Aorta (tissue), 5 donors: ENCODE data around the gene PHOX2A. TPM values are rescaled to one million over a fixed set of nuclear protein-coding genes. Genes with fewer than 3 reads are reported as not detected.
"Not testable (repeated sequence)": the region's sequence is repeated elsewhere in the genome, so short reads cannot be mapped to it uniquely, and the experiment has no call there.

ENCODE experiments used
- ATAC-seq: fragments of 200-7000 bp; cut with Tn5 transposase; one replicate; pipeline ENCODE4 v1.9.1; 2022; ENCODE audit warnings: moderate library complexity; ENCODE audit not compliant: low FRiP score
- DNase-seq, 2 donors: peaks; one replicate each; pipeline ENCODE4 v3.0.0-alpha.2; 2020
- H3K27ac ChIP-seq, 2 donors: one replicate each; pipeline ENCODE4 v1.5.1; 2013; ENCODE audit warnings: low read length in 2 of 2, mild to moderate bottlenecking in 2 of 2, moderate library complexity in 2 of 2, control low read depth in 1 of 2, inconsistent platforms in 1 of 2, low read depth in 1 of 2
- H3K27me3 ChIP-seq, 2 donors: one replicate each; pipeline ENCODE4 v1.6.1; 2013; ENCODE audit warnings: control low read depth in 1 of 2, low read length in 1 of 2, mild to moderate bottlenecking in 1 of 2, moderate library complexity in 1 of 2; ENCODE audit not compliant: insufficient read depth in 2 of 2, control insufficient read depth in 1 of 2
- H3K36me3 ChIP-seq, 2 donors: one replicate each; pipeline ENCODE4 v1.6.1; 2013; ENCODE audit warnings: control low read depth in 1 of 2, low read length in 1 of 2, mild to moderate bottlenecking in 1 of 2; ENCODE audit not compliant: insufficient read depth in 2 of 2, control insufficient read depth in 1 of 2
- H3K4me1 ChIP-seq, 2 donors: one replicate each; pipeline ENCODE4 v1.6.1; 2013; ENCODE audit warnings: low read length in 2 of 2, control low read depth in 1 of 2, mild to moderate bottlenecking in 1 of 2, moderate library complexity in 1 of 2; ENCODE audit not compliant: insufficient read depth in 2 of 2, control insufficient read depth in 1 of 2
- H3K4me3 ChIP-seq, 2 donors: one replicate each; pipeline ENCODE4 v1.5.1; 2013; ENCODE audit warnings: low read length in 2 of 2, control low read depth in 1 of 2, mild to moderate bottlenecking in 1 of 2
- H3K9me3 ChIP-seq: one replicate; pipeline ENCODE4 v1.6.1; 2013; ENCODE audit warnings: mild to moderate bottlenecking, low read length; ENCODE audit not compliant: control insufficient read depth
- WGBS, 2 donors: extraction: QIAGEN DNeasy Blood & Tissue Kit; methylation state at CpG; one replicate each; pipeline ENCODE4 v1.1.7; 2013; 5-methylcytosine and 5-hydroxymethylcytosine counted together
- intact Hi-C, 2 donors: fragments of 100-400 bp; cut with DNase I; formaldehyde crosslinking; loops; one replicate each; pipeline versions ENCODE4 v1.14.2 to v1.15.0; 2022
- polyA plus RNA-seq, 2 donors: library from polyadenylated mRNA; stranded (reverse); fragments of 200-250 nt; gene quantifications; one replicate each; pipeline ENCODE4 v1.2.3, GENCODE V29; 2013
- total RNA-seq, 2 donors: library from RNA; stranded (reverse); fragmentation: NEBNext Ultra II Directional; extraction: Animal tissue kit (Norgen Biotek cat#: 25700); gene quantifications; one replicate each; pipeline ENCODE4 v1.2.1, GENCODE V29; 2021
- donor health status: healthy with polysubstance abuse.
- donor health status: Bipolar disorder and iron deficiency.
- donor health status: DM: no; HTN: no; CAD: no.
- donor health status: DM: no; HTN: no; CAD: no.
- donor health status: DM: yes; HTN: yes; CAD: no.

PHOX2A gene
- total and polyA plus RNA-seq, 4 donors, result not detected

DNA sequence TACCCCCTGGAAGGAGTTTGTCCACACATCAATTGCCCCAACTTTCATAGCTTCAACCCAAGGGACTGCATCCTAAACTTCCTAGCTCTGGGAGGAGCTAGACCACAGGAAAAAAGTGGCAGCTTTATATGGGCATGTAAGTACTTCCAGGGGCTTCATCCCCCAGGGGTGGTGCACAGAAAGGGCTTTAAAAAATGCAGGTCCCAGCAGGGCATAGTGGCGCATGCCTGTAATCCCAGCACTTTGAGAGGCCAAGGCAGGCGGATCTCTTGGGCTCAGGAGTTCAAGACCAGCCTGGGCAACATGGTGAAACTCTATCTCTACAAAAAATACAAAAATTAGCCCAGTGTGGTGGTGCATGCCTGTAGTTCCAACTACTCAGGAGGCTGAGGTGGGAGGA is 37.2 kb downstream of the PHOX2A start:
- DNase-seq, intact Hi-C loops, H3K27me3 ChIP-seq, H3K4me1 ChIP-seq, H3K4me3 ChIP-seq, ATAC-seq, H3K9me3 ChIP-seq, H3K36me3 ChIP-seq, H3K27ac ChIP-seq: not testable (repeated sequence)
- WGBS, 2 donors, result 93 to 100% methylated on average over 2 of the region's 2 CpGs

GRCh38 chr11:72204886-72205285 is 39.1 kb downstream of the PHOX2A start:
- Histone ChIP-seq H3K36me3 (no peaks in the 10 kb centered on the region), H3K4me3 (no peak overlapping the region), H3K9me3 (peaks cover 4% of the 10 kb centered on the region), H3K4me1 (no peaks in the 10 kb centered on the region), H3K27me3 (no peaks in the 10 kb centered on the region), H3K27ac (no peak overlapping the region)
- intact Hi-C loops, result no loop called here
- ATAC-seq, result no peak
- no peak for DNase-seq

- no peak for DNase-seq
- ATAC-seq, result no peak
- H3K27ac ChIP-seq, result no peak overlapping the region
- H3K9me3 ChIP-seq, result no peaks in the 10 kb centered on the region
- WGBS, 2 donors, result 68 to 87% methylated on average over 2 of the region's 2 CpGs
- H3K4me1 ChIP-seq, result no peaks in the 10 kb centered on the region
- H3K36me3 ChIP-seq, result no peaks in the 10 kb centered on the region
- H3K27me3 ChIP-seq, result no peaks in the 10 kb centered on the region
- intact Hi-C loops, result no loop called here
- no peak overlapping the region for H3K4me3 ChIP-seq
These were observed 40.8 kb downstream of the PHOX2A start for GRCh38 chr11:72203163-72203562.

GRCh38 chr11:72202571-72202970 is 41.4 kb downstream of the PHOX2A start:
- no peak for DNase-seq

DNA sequence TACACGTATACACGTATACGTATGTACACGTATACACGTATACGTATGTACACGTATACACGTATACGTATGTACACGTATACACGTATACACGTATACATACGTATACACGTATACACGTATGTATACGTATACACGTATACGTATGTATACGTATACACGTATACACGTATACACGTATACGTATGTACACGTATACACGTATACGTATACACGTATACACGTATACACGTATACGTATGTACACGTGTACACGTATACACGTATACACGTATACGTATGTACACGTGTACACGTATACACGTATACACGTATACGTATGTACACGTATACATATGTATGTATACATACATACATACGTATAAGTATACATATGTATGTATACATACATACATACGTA is 42.5 kb downstream of the PHOX2A start:
- H3K27ac ChIP-seq, H3K36me3 ChIP-seq, H3K27me3 ChIP-seq, H3K4me1 ChIP-seq, H3K4me3 ChIP-seq, ATAC-seq, intact Hi-C loops, DNase-seq, H3K9me3 ChIP-seq: not testable (repeated sequence)
- WGBS, 2 donors, result 87 to 94% methylated on average over 33 to 42 of the region's 43 CpGs

More at GRCh38 chr11:72202571-72202970, 41.4 kb downstream of the PHOX2A start:
- Histone ChIP-seq H3K4me3 (no peak overlapping the region), H3K27me3 (no peaks in the 10 kb centered on the region), H3K4me1 (no peaks in the 10 kb centered on the region), H3K27ac (no peak overlapping the region), H3K36me3 (no peaks in the 10 kb centered on the region), H3K9me3 (no peaks in the 10 kb centered on the region)
- ATAC-seq, result no peak
- 94 to 96% methylated on average over 6 of the region's 6 CpGs for WGBS, 2 donors
- intact Hi-C loops, result no loop called here

DNA sequence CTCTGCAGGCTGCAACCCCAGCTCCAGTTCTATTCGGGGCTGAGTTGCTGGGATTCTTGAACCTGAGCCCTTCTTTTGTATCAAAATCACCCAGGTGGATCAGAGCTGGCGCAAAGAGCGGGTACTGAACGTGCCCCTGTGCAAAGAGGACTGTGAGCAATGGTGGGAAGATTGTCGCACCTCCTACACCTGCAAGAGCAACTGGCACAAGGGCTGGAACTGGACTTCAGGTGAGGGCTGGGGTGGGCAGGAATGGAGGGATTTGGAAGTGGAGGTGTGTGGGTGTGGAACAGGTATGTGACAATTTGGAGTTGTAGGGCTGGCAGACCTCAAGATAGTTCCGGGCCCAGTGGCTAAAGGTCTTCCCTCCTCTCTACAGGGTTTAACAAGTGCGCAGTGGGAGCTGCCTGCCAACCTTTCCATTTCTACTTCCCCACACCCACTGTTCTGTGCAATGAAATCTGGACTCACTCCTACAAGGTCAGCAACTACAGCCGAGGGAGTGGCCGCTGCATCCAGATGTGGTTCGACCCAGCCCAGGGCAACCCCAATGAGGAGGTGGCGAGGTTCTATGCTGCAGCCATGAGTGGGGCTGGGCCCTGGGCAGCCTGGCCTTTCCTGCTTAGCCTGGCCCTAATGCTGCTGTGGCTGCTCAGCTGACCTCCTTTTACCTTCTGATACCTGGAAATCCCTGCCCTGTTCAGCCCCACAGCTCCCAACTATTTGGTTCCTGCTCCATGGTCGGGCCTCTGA is 48.3 kb downstream of the PHOX2A start:
- H3K4me3 ChIP-seq, result no peak overlapping the region
- 88 to 89% methylated on average over 12 of the region's 12 CpGs for WGBS, 2 donors
- DNase-seq, result no peak
- no peak overlapping the region for H3K27ac ChIP-seq
- ATAC-seq, result no peak
- intact Hi-C loops, result no loop called here
- no peaks in the 10 kb centered on the region for H3K4me1 ChIP-seq
- H3K27me3 ChIP-seq, result no peaks in the 10 kb centered on the region
- no peaks in the 10 kb centered on the region for H3K36me3 ChIP-seq
- no peaks in the 10 kb centered on the region for H3K9me3 ChIP-seq

- Histone ChIP-seq H3K9me3 (no peaks in the 10 kb centered on the region), H3K27ac (no peak within 1 kb of the TSS), H3K4me3 (no peak within 1 kb of the TSS), H3K27me3 (no peaks in the 10 kb centered on the region), H3K36me3 (no peaks in the 10 kb centered on the region), H3K4me1 (no peaks in the 10 kb centered on the region)
- 76 to 84% methylated on average over 5 of the region's 5 CpGs for WGBS, 2 donors
- DNase-seq (no peak), ATAC-seq (no peak)
- intact Hi-C loops, result no loop called here
These were observed 52.0 kb downstream of the PHOX2A start, which contains the start of gene FOLR1 for GRCh38 chr11:72191961-72192381. TSS of gene FOLR1 (plus strand) at chr11:72192140. CDS start at chr11:72192174, 34 bp downstream.

- Histone ChIP-seq H3K27ac (no peak overlapping the region), H3K4me3 (no peak overlapping the region), H3K9me3 (no peaks in the 10 kb centered on the region), H3K36me3 (no peaks in the 10 kb centered on the region), H3K4me1 (no peaks in the 10 kb centered on the region), H3K27me3 (no peaks in the 10 kb centered on the region)
- ATAC-seq (no peak), DNase-seq (no peak)
- 77 to 87% methylated on average over 5 of the region's 5 CpGs for WGBS, 2 donors
- intact Hi-C loops, result no loop called here
These were observed 53.3 kb downstream of the PHOX2A start for GRCh38 chr11:72190631-72191071.
